CD14-positive monocyte (primary cell): ENCODE results near the gene BTBD9. TPM values are rescaled to one million over a fixed set of nuclear protein-coding genes. Genes with fewer than 3 reads are reported as not detected.

Source experiments
- DNase-seq, 3 donors: peaks; one replicate each; pipeline ENCODE4 v3.0.0-alpha.2; 2011 to 2022
- H2AFZ ChIP-seq: 2 replicates; pipeline ENCODE4 v1.6.0; 2012; ENCODE audit warnings: mild to moderate bottlenecking, low read depth, low read length, inconsistent platforms; ENCODE audit not compliant: insufficient read depth, poor library complexity, severe bottlenecking
- H3K27ac ChIP-seq, 2 donors: 1 replicate in 1 of 2; 2 replicates in 1 of 2; pipeline ENCODE4 v1.5.1; 2012 to 2013; ENCODE audit warnings: low read length in 2 of 2, control low read depth in 1 of 2, inconsistent platforms in 1 of 2, low read depth in 1 of 2, mild to moderate bottlenecking in 1 of 2
- H3K27me3 ChIP-seq, 2 donors: one replicate each; pipeline versions ENCODE4 v1.6.0 to v1.6.1; 2011 to 2013; ENCODE audit warnings: low read length in 2 of 2; ENCODE audit not compliant: control insufficient read depth in 2 of 2, insufficient read depth in 2 of 2
- H3K36me3 ChIP-seq, 2 donors: replicated peaks in 1 of 2; 1 replicate in 1 of 2; 2 replicates in 1 of 2; pipeline versions ENCODE4 v1.5.1 to v1.6.1; 2012 to 2013; ENCODE audit warnings: low read length in 2 of 2, control low read depth in 1 of 2, inconsistent platforms in 1 of 2, mild to moderate bottlenecking in 1 of 2; ENCODE audit not compliant: insufficient read depth in 2 of 2, control insufficient read depth in 1 of 2
- H3K4me1 ChIP-seq, 2 donors: 1 replicate in 1 of 2; 2 replicates in 1 of 2; pipeline versions ENCODE4 v1.5.1 to v1.6.1; 2012 to 2013; ENCODE audit warnings: low read length in 2 of 2, control low read depth in 1 of 2, inconsistent platforms in 1 of 2, mild to moderate bottlenecking in 1 of 2, moderate library complexity in 1 of 2; ENCODE audit not compliant: insufficient read depth in 2 of 2, control insufficient read depth in 1 of 2
- H3K4me2 ChIP-seq: replicated peaks from 2 replicates; pipeline ENCODE3; 2012; ENCODE audit warnings: low read length, moderate library complexity, mild to moderate bottlenecking; ENCODE audit not compliant: poor library complexity, severe bottlenecking; ENCODE audit errors: extremely low read depth
- H3K4me3 ChIP-seq, 3 experiments: fragments of 200-600 bp in 1 of 3; sonication (generic) in 1 of 3; replicated peaks in 1 of 3; 1 replicate in 2 of 3; 2 replicates in 1 of 3; pipeline ENCODE4 v1.5.1; 2011 to 2013; ENCODE audit warnings: low read length in 3 of 3, mild to moderate bottlenecking in 3 of 3, control low read depth in 2 of 3, low read depth in 2 of 3, inconsistent platforms in 1 of 3, moderate library complexity in 1 of 3
- H3K79me2 ChIP-seq: 2 replicates; pipeline ENCODE4 v1.6.0; 2012; ENCODE audit warnings: mild to moderate bottlenecking, control low read depth, inconsistent platforms, low read length, moderate library complexity; ENCODE audit not compliant: insufficient read depth
- H3K9ac ChIP-seq: 2 replicates; pipeline ENCODE4 v1.6.0; 2017; ENCODE audit warnings: low read length, mild to moderate bottlenecking; ENCODE audit not compliant: insufficient read depth, poor library complexity, severe bottlenecking
- H3K9me3 ChIP-seq, 2 donors: replicated peaks in 1 of 2; 1 replicate in 1 of 2; 2 replicates in 1 of 2; pipeline versions ENCODE4 v1.5.1 to v1.6.1; 2012 to 2013; ENCODE audit warnings: low read length in 2 of 2, control low read depth in 1 of 2; ENCODE audit not compliant: control insufficient read depth in 1 of 2, insufficient read depth in 1 of 2
- H4K20me1 ChIP-seq: 2 replicates; pipeline ENCODE4 v1.6.0; 2012; ENCODE audit warnings: mild to moderate bottlenecking, low read length, control low read depth, moderate library complexity; ENCODE audit not compliant: insufficient read depth
- H3K27ac Mint-ChIP-seq, 7 donors: one replicate each; pipeline ENCODE4 v1.8.0; 2020; ENCODE audit warnings: mild to moderate bottlenecking in 7 of 7, mixed read lengths in 7 of 7, moderate library complexity in 6 of 7, inconsistent platforms in 2 of 7
- H3K27me3 Mint-ChIP-seq, 3 donors: one replicate each; pipeline ENCODE4 v1.8.0; 2021 to 2022; ENCODE audit warnings: low read depth in 3 of 3, mild to moderate bottlenecking in 3 of 3, mixed read lengths in 3 of 3, moderate library complexity in 3 of 3, inconsistent platforms in 1 of 3
- H3K36me3 Mint-ChIP-seq, 2 donors: one replicate each; pipeline ENCODE4 v1.8.0; 2020; ENCODE audit warnings: mixed read lengths in 2 of 2, inconsistent platforms in 1 of 2, mild to moderate bottlenecking in 1 of 2
- H3K4me1 Mint-ChIP-seq: one replicate; pipeline ENCODE4 v1.8.0; 2020; ENCODE audit warnings: mild to moderate bottlenecking, mixed read lengths
- H3K4me3 Mint-ChIP-seq, 2 donors: one replicate each; pipeline ENCODE4 v1.8.0; 2020; ENCODE audit warnings: mild to moderate bottlenecking in 2 of 2, mixed read lengths in 2 of 2, moderate library complexity in 1 of 2
- H3K9me3 Mint-ChIP-seq, 7 donors: one replicate each; pipeline ENCODE4 v1.8.0; 2020 to 2022; ENCODE audit warnings: mixed read lengths in 7 of 7, mild to moderate bottlenecking in 6 of 7, moderate library complexity in 6 of 7, inconsistent platforms in 2 of 7
- WGBS: methylation state at CpG from one replicate; pipeline ENCODE4 v1.1.5; 2013; ENCODE audit warnings: missing lambda C conversion rate; ENCODE audit not compliant: insufficient coverage; 5-methylcytosine and 5-hydroxymethylcytosine counted together
- intact Hi-C, 2 donors: fragments of 100-400 bp; cut with micrococcal nuclease; formaldehyde crosslinking; loops; one replicate each; pipeline versions ENCODE4 v1.15.0 to v1.15.1; 2023
- polyA plus RNA-seq, 3 donors: library from polyadenylated mRNA; depleted of rRNA in 1 of 3; unstranded in 2 of 3; stranded (reverse) in 1 of 3; fragments of 300-500 nt in 2 of 3; fragments of >200 nt in 1 of 3; fragmentation: Illumina TruSeq in 2 of 3; gene quantifications; 1 replicate in 2 of 3; 2 replicates in 1 of 3; pipeline ENCODE4 v1.2.3, GENCODE V29; 2012 to 2021
- TF ChIP-seq, protein P1 (sequence below): fragments of 200-600 bp; IDR thresholded peaks from one replicate; pipeline ENCODE4 v1.8.0; 2022; ENCODE audit warnings: antibody characterized with exemption, mild to moderate bottlenecking

Gene BTBD9
- polyA plus RNA-seq, 3 donors: 5.2 to 7.5 (median 6.2) TPM

DNA sequence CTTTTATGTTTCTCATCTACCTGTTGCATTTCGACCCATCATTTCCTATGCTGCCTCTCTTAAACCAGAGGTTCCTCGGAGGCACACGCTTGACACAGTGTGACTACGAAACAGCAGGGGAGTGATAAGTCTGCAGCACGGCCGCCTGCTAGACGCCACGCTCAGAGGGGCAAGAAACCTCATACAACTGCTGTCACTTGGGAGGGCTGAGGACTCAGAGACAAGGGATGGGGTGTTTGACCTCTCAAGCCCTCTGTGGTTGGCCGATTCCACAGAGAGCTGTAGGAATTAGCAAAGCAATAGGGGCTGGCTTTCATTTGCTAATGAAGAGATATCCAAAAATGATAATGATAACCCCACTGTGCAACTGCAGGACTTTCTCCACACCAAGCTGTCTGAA lies 447.7 kb downstream of the BTBD9 start:
- WGBS: 96% methylated on average over 7 of the region's 9 CpGs
- TF ChIP-seq, protein P1, sequence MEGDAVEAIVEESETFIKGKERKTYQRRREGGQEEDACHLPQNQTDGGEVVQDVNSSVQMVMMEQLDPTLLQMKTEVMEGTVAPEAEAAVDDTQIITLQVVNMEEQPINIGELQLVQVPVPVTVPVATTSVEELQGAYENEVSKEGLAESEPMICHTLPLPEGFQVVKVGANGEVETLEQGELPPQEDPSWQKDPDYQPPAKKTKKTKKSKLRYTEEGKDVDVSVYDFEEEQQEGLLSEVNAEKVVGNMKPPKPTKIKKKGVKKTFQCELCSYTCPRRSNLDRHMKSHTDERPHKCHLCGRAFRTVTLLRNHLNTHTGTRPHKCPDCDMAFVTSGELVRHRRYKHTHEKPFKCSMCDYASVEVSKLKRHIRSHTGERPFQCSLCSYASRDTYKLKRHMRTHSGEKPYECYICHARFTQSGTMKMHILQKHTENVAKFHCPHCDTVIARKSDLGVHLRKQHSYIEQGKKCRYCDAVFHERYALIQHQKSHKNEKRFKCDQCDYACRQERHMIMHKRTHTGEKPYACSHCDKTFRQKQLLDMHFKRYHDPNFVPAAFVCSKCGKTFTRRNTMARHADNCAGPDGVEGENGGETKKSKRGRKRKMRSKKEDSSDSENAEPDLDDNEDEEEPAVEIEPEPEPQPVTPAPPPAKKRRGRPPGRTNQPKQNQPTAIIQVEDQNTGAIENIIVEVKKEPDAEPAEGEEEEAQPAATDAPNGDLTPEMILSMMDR: no peak
- no peaks in the 10 kb centered on the region for H3K79me2 ChIP-seq

DNA sequence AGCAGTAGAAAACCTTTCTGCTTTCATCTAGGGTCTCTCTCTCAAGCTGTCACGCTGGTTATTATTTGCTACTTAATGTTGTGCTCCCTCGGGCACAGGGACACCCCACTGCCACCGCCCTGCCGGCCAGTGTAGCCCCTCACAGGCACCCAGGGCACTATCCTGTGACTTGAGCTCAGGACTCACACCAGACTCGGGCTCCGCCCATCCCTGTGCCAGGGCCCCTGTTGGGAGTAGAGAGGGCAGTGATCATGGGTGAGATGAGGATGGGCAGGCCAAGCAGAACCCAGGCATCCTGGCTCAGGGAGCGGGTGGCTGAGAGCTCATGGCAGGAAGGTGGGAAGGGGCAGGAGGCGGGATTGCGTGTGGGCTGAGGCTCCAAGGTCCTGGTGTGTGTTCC lies 448.3 kb downstream of the BTBD9 start:
- Mint-ChIP-seq H3K27me3 (peaks cover 0 to 3% (median 1%) of the 10 kb centered on the region in 3 donors), H3K4me3 (no peak overlapping the region), H3K36me3 (peaks cover 0 to 5% of the 10 kb centered on the region in 2 donors), H3K4me1 (no peaks in the 10 kb centered on the region), H3K9me3 (no peaks in the 10 kb centered on the region), H3K27ac (no peak overlapping the region)
- TF ChIP-seq, protein P1: no peak
- 78% methylated on average over 6 of the region's 9 CpGs for WGBS
- no peak overlapping the region for H2AFZ ChIP-seq
- no peaks in the 10 kb centered on the region for H3K27me3 ChIP-seq
- H3K79me2 ChIP-seq: no peaks in the 10 kb centered on the region
- H3K4me2 ChIP-seq: no peak overlapping the region
- no peaks in the 10 kb centered on the region for H3K9me3 ChIP-seq
- no peak overlapping the region for H3K27ac ChIP-seq
- H3K4me3 ChIP-seq: no peak overlapping the region
- no peak overlapping the region for H3K9ac ChIP-seq
- H3K4me1 ChIP-seq: no peaks in the 10 kb centered on the region
- no peak for DNase-seq
- H3K36me3 ChIP-seq: peaks cover 0 to 2% of the 10 kb centered on the region in 2 donors
- intact Hi-C loops: no loop called here
- no peaks in the 10 kb centered on the region for H4K20me1 ChIP-seq

More for the DNA sequence above, 447.7 kb downstream of the BTBD9 start:
- intact Hi-C loops: no loop called here
- H3K27me3 ChIP-seq: no peaks in the 10 kb centered on the region
- no peak for DNase-seq
- H3K27ac ChIP-seq: no peak overlapping the region
- Mint-ChIP-seq H3K9me3 (no peaks in the 10 kb centered on the region), H3K4me3 (no peak overlapping the region), H3K27ac (no peak overlapping the region), H3K36me3 (peaks cover 0 to 5% of the 10 kb centered on the region in 2 donors), H3K4me1 (no peaks in the 10 kb centered on the region), H3K27me3 (peaks cover 0 to 2% (median 1%) of the 10 kb centered on the region in 3 donors)
- H3K4me1 ChIP-seq: no peaks in the 10 kb centered on the region
- no peaks in the 10 kb centered on the region for H3K9me3 ChIP-seq
- peaks cover 0 to 2% of the 10 kb centered on the region in 2 donors for H3K36me3 ChIP-seq
- no peak overlapping the region for H3K9ac ChIP-seq
- H3K4me2 ChIP-seq: no peak overlapping the region
- no peak overlapping the region for H2AFZ ChIP-seq
- no peak overlapping the region for H3K4me3 ChIP-seq
- H4K20me1 ChIP-seq: no peaks in the 10 kb centered on the region
